Activated CD4-positive, alpha-beta T cell treated with anti-CD3 and anti-CD28 coated beads, Interleukin-2, amount 50 U/mL, for 16 hours (primary cell): ENCODE measurements around the gene ATP5F1A.
"Not testable (repeated sequence)": the region's sequence is repeated elsewhere in the genome, so short reads cannot be mapped to it uniquely, and the experiment has no call there.

Experiments
- DNase-seq: peaks from one replicate; pipeline ENCODE4 v3.0.0-alpha.2; 2020

The ATP5F1A gene

DNA sequence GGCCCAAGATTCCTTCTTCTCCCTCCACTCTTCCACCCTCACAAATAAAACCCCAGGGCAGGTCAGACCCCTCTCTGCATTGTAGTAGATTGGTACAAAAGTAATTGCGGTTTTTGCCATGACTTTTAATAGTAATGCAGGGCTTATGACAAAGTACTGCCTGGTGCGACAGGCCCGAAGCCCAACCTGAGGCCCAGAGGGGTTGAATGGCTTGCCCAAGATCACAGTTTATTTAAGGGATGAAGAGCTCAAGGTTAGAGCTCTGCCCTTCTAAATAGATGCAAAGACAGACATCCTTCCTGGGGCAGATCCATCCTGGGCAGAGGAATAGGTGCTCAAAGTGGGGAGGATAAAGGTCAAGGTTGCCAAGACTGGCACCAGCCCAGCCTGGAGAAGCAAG is 25.1 kb downstream of the ATP5F1A start:
- DNase-seq = no peak

DNA sequence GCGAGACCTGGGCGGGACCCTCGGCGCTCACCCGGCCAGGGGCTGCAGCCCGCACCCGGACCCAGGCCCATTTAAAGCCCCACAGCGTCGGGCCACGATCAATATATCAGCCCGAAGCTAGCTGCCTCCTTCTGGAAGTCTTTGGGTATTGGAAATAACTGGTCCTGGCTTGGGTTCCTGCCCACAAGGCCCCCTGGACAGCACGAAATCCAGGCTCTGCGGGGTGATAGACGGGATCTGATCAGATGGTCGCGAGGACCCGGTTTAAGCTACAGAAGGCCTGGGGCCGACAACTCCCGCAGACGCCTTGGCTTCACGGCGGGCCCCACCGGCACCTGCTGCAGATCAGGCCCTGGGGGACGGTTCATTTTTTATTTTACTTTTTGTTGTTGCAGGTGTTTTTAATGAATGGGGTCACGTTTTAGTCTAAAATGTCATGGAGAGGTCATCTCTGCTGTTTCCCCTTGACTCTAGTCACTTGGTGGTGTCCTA is 25.7 kb downstream of the ATP5F1A start:
- DNase-seq = no peak

DNA sequence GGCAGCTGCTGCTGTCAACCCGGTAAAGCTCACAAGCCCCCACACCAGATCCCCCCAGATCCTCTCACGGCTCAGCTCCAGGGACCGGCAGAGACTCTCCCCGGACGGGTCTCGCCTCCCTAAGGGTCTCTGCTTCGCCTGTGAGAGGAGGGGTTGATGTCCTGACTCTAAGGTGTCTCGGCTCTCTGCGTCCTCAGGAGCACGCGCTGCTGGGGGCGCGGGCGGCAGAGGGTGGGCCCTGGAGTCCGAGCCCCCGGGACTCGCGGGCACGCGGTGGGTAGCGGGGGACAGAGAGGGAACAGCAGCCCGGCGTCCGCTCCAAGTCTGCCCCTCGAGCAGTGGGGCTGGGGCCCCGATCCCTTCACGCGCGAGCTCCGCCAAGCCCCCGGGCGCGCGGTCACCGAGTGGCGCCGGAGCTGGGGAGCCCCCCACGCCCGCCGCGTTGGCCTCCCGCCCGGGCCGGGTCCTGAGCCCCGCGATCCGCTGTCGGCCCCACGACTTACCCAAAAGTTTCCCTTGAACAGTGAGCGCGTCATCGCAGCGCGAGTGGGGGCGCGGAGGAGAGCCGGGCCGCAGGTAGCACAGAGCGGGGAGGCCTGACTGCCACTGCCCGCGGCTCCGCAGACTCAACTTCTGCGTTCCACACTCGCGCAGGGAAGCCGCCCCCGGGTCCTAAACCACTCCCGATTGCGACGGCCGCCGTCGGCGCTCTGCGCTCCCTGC is 26.3 kb downstream of the ATP5F1A start, which contains the start of gene PSTPIP2:
PSTPIP2 (minus strand) TSS at position 608 of the 723 bp plus-strand sequence; CDS start at position 536, 72 bp downstream.
- peak; percentile 55 for DNase-seq

DNA sequence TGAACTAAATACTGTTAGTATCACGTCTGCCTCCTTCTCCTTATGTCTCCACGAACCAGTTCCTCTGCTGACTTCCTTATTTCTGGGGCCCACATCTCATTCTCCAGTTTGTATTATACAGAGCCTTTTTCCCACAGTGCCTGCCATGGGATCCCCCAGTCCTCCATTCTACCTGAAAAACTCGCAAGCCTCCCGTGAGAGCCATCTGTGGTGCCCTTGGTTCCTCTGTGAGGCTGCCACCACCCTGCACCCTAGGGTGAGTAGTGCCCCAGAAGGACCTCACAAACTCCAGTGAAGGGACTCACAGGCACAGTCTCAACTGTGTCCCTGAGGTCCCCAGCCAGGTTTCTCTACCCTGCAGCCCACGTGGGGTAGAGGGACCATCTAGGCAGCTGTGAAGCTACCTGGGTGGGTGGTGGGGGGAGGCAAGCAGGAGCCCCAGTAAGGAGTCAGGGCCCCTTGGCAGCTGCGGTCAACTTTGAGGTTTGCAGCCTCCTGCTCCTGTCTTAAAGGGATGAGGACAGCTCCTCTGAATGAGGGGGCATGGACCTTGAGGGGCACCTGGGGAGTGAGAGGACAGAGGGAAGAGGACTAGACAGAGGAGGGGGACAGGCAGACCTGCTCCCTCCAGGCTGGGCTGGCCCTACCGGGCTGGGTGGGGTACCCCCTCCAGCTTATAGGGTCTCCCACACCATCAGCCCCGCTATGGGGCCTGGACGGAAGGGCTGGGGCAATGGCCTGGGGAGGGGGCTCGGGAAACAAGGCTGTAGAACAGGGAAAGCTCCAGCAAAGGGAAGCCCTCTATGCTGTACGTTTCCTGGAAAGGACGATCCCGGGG is 27.1 kb downstream of the ATP5F1A start:
- no peak for DNase-seq

DNA sequence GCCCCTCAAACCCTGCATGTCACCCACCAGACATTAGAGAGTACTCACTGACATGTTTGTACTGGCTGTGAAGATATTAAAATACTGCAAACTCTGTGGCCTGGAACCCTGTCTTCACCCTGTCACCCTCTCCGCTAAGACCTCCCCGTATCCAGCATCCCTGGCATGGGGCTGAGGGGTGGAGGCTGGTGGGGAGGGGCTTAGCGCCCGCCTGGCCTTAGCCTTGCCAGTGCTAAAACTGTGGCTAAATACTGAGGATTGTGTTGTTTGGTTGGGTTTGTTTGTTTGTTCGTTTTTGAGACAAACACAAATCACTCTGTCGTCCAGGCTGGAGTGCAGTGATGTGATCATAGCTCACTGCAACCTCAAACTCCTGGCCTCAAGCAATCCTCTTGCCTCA is 27.9 kb downstream of the ATP5F1A start:
- no peak for DNase-seq

DNA sequence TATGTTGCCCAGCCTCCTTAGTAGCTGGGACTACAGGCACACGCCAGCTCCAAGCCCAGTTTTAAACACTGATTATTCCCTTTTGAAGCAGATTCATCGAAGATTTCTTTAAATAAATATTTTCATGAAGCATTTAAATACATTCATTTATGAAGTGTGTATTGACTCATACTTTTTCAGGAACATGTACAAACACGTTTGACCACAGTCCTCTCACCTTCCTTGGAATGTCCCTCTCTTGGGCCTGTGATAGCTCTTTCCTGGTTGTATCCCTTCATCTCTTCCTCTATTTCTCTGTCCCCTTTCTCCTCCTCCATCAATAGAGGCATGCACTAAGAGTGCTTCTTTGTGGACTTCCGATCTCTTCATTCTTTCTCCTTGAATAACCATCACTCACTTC is 28.6 kb downstream of the ATP5F1A start:
- DNase-seq = no peak

DNA sequence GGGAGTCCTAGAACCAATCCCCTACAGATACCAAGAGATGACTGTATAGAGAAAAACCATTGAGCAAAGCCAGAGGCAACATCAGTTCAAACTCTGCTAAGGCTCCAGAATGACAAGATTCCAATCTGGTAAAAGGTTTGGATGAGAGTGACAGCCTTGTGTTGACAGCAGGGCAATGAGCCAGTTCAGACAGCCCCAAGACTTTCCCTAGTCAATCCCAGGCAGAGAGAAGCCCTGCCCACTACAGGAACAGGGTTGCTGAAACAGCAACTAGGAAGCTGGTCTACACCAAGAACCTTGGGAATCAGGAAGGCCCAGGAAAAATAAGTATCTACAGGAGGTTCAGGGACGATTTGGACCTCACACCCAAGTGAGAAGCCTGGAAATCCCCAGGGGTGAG is 29.3 kb downstream of the ATP5F1A start:
- no peak for DNase-seq

DNA sequence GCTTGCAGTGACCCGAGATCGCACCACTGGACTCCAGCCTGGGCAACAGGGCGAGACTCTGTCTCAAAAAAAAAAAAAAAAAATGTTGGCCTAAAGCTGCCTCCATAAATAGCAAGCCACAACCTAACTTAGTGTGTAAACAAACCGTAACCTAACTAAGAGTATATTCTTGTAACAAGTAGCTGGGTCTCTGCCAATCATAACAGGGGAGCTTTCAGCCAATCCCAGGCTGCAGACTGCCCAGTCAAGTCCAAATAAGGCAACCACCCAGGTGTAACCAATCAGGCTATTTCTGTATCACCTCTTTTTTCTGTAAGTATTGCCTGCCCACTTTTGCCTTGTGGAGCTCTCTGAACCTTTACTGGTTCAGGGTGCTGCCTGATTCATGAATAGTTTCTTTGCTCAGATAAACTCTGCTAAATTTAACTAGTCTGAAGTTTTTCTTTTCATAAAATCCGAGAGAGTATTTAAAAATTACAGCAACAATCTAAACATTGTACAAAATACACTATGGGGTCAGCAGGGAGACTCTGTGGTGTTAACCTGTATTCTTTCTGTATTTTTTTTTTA is 30.6 kb downstream of the ATP5F1A start:
- DNase-seq = no peak

DNA sequence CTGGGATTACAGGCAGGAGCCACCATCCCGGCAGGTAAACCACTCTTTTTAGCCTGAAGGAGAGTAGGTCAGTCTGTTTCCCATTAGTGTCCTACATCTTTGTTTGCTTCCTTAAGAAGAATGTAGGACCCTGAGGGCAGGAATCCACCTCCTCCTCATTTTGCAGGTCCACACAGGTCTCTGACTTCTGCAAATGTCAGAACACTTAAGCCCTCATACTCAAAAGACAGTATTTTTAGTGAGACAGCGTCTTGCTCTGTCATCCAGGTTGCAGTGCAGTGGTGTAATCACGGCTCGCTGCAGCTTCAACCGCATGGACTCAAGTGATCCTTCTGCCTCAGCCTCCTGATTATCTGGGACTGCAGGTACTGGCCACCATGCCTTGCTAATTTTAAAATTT is 35.3 kb downstream of the ATP5F1A start:
- DNase-seq = no peak

DNA sequence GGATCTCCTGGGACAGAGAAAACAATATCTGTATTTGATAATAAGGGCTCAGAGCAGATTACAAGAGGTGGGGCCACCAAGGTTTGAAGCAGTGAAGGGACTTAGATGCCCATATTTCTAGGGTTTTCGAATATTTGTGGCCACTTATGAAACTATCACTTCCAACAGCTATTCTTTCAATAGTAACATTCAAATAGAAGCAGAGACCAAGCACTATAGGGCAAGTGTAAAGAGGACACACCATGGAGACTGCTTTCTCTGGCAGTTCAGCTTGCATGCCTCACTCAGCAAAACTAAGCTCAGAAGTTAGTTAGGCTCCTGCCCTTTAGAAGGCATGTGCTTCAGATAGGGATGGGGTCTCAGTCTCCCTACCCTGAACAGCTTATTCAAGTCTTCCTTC is 36.3 kb downstream of the ATP5F1A start:
- no peak for DNase-seq

DNA sequence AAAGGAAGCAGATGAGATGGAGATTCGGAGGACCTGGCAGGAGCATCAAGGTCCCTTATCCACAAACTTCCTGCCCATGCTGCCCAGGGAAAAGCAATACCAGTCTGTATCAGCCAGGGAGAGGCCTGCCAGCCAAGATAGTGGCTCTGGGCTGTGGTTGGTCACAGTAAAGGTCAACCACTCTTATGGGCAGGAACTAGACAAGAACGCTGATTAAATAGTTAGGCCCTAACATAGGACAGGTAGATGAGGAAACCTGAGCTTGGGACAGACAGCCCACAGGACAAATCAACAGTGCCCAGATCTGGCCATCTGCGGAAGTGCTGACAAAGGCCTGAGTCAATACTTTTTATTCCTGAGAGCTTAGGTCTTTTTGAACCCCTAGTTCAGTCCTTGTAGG is 36.7 kb downstream of the ATP5F1A start:
- DNase-seq = no peak

DNA sequence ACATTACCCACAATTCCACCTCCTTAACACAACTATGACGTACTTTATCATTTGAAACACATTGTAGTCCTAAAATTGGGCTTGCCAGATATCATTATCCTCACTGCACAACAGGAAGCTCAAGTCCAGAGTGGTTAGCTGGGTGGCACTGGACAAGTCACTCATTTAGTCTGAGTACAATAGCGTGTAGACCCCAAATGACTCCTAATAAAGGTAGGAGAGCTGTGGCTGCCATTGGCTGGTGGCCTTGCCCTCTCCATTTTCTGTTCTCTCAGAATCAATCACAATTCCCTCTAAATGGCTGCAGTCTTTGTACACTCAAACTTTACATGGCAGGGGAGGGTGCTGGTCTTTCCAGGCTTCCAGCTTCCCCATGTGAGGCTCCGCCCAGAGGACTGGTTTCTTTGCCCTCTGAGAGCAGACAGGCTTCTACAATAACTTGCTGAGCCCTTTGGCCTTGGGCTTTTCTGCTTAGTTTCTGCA is 37.7 kb downstream of the ATP5F1A start:
- no peak for DNase-seq

DNA sequence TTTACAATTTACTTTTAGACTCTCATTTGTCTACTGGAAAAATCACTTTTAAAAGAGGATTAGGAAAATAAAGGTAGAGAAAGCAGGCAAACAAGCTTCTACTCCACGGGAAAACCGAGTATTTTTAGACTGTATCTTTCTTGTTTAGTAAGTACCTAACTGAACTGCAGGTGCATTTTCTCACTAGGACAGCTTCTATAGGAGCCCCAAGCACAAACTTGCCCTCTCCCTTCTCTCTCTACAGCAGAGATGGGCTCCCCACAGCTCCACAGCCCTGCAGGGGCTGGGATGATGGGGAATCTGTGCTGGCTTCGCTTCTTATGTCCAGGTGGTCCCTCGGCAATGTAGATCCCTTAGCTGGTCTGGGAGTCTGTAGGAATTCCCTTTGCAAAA is 42.3 kb downstream of the ATP5F1A start:
- DNase-seq = no peak

DNA sequence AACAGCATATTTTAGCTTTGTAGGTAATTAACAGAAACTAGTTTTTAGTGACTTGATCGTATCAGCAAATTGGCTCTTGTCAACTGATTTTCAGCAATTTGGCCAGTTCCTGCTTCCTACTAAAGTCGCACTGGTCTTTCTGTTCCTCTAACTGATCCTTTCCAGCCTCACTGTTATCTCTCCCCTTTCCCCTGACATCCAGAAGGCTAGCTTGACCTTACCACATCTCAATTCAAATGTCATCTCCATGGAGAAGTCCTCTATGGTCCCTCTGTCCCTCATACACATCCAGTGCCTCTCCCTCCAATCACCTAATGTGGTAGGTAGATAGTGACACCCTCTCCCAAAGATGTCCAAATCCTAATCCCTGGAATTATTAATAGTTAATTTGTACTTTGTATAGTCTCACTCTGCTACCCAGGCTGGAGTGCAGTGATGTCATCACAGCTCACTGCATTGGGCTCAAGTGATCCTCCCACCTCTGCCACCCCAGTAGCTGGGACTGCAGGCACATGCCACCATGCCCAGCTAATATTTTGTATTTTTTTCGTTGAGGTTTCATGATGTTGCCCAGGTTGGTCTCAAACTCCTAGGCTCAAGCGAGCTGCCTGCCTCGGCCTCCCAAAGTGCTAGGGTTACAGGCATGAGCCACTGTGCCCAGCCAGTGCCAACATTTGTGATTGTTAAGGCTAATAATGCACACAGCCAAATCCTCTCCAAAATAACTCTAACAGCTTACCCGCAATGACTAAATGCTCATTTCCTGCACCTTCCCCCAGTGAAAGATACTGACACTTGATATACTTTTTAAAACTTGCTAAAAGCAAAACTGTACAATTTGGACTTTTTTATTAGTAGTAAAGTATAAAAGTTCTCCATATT is 42.9 kb downstream of the ATP5F1A start:
- DNase-seq = peak; percentile 62

DNA sequence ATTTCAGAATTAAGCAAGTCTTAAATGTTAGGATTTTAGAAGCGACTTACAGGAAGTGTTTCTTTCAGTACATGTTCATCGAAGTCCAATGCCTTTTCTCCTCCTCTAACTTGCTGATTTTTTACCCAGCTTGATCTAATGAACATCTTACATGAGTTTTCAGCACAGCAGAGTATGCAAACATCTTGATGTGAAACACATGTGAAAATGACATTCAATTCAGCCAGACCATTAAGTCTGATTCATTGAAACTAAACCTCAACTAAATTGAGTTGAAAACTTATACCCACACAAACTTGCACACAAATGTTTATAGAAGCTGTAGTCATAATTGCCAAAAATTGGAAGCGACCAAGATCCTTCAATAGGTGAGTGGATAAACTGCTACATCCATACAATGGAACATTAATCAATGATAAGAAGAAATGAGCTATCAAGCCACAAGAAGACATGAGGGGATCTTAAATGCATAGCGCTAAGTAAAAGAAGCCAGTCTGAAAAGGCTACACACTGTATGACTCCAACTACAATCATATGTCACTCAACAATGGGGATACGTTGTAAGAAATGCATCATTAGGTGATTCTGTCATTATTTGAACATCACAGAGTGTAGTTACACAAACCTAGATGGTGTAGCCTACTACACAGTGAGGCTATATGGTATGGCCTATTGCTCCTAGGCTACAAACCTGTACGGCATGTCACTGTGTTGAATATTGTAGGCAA is 44.6 kb downstream of the ATP5F1A start:
- DNase-seq = no peak

DNA sequence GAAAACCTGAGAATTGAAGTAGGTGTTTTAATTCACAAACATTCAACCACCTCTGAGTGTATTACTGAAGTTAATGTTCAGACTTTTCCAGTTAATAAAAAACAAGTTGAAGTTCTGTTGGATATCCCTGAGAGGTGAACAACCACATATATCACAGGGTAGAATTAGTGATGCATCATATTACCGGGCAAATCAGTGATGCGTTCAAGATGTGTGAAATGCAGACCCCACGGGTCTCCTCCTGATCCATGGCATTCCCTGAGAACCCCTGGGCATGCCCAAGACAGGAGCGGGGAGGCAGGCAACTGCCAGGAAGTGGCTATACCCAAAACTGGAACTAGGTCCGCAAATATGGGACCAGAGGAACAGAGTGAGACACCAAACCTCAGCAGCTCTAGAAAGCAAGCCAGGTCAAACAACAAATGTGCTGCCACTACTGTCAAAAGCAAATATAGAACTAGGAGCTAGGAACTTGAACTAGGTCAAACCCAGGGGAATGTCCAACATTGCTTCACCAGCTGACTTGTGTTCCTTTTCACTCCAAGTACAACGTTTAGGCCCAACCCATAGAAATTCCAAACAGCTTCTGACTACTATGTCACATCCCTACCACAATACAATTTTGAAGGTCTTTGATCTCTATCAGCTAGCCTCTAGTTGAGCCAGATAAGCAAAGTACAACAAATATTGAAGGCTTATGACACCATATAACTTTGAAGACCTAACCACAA is 46.2 kb downstream of the ATP5F1A start:
- DNase-seq = no peak

DNA sequence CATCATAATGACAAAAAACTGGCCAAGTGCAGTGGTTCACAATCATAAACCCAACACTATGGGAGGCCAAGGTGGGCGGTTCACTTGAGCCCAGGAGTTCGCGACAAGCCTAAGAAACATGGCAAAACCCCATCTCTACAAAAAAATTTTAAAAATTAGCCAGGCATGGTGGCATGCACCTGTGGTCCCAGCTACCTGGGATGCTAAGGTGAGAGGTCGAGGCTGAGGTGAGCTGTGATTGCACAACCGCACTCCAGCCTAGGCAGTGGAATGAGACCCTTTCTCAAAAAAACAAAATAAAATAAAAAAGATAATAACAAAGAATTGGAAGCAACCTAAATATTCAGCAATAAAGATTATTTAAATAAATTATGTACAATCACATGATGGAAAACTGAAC is 47.8 kb downstream of the ATP5F1A start:
- DNase-seq = no peak

DNA sequence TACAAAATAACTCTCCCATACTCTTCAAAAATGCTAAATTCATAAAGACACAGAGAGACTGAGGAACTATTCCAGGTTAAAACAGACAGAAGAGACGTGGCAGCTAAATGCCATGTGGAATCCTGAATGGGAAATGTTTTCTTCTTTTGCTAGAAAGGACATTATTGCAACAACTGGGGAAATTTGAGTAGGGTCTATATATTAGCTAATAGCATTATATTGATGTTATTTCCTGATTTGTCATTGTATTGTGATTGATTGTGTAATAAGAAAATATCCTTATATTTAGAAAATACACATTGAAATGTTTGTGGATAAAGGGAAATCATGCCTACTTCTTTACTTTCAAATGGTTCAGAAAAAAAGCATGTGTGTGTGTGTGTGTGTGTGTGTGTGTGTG is 49.5 kb downstream of the ATP5F1A start:
- DNase-seq = no peak

DNA sequence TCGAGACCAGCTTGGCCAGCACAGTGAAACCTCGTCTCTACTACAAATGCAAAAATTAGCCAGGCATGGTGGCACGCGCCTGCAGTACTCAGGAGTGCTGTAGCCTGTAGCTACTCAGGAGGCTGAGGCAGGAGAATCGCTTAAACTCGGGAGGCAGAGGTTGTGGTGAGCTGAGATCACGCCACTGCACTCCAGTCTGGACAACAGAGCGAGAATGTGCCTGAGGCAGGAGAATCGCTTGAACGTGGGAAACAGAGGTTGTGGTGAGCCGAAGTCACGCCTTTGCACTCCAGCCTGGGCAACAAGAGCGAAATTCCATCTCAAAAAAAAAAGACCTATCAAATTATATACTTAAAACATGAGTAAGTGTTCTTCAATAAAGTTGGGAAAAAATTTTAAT is 50.7 kb downstream of the ATP5F1A start:
- not testable (repeated sequence) for DNase-seq

DNA sequence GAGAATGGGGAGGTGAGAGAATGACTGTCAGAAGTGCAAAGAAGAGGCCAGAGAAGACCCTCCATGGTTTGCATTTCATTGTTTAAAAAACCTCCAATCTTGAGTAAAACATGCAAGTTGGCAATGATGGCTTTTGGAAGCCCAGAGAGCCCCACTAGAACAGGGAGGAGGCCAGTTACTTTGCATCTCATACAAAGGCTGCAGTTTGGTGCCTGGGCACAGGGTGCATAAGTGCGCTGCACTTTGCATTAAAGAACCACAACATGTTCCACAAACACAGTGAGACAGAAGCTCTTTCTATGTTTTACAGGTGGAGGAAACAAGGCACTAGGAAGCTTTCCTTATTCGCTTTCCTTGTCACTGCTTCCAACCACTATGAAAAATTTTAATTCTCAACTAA is 51.4 kb downstream of the ATP5F1A start:
- DNase-seq = no peak

DNA sequence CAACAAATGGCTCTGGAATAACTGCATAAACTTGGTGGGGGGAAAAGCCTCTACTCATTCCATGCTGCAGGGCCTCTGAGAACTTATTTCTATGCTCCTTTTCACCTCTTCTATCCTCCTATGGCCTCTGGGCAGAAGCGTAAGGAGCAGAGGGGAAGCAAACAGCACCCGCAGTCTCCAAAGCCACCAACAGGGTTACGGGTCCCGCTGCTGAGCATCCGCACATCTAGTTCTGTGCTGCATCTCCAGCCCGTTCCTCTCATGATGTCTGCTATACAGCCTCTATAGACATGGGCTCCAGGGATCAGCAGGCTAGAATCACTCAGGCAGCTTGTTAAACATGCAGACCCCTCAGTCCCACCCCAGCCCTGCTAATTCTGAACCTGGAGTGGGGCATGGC is 52.0 kb downstream of the ATP5F1A start:
- no peak for DNase-seq
